ENCODE results near the gene REC114.
"Not testable (repeated sequence)": the region's sequence is repeated elsewhere in the genome, so short reads cannot be mapped to it uniquely, and the experiment has no call there.

DNA sequence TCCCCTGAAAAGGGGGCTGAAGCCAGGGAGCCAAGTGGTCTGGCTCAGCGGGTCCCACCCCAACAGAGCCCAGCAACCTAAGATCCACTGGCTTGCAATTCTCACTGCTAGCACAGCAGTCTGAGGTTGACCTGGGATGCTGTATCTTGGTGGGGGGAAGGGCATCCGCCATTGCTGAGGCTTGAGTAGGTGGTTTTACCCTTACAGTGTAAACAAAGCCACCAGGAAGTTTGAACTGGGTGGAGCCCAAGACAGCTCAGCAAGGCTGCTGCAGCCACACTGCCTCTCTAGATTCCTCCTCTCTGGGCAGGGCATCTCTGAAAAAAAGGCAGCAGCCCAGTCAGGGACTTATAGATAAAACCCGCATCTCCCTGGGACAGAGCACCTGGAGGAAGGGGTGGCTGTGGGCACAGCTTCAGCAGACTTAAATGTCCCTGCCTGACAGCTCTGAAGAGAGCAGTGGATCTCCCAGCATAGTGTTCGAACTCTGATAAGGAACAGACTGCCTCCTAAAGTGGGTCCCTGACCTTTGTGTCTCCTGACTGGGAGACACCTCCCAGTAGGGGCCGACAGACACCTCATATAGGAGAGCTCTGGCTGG lies 5.3 kb downstream of the REC114 start:
- TF ChIP-seq POLR2A (IDR thresholded peaks at IDR 0.05; ENCODE audit: low read length); GATA1 (IDR thresholded peaks at IDR 0.05; ENCODE audit: low read depth, low read length): not testable (repeated sequence)
